HCT116 (cell line): ENCODE data around the gene DMD. TPM values are rescaled to one million over a fixed set of nuclear protein-coding genes. Genes with fewer than 3 reads are reported as not detected.

Source experiments
- ATAC-seq: fragments of 200-7000 bp; cut with Tn5 transposase; 2 replicates; pipeline ENCODE4 v1.9.1; 2020; ENCODE audit warnings: mild to moderate bottlenecking, moderate library complexity
- BruUV-seq: library from RNA; stranded (reverse); fragments of 400-500 nt; replicated peaks from 2 replicates; lab custom pipeline; 2021; lab: Mats Ljungman, UMichigan
- CTCF ChIA-PET: fragments of 300-600 bp; sonication (Branson Sonifier 250); formaldehyde crosslinking; loops from one replicate; lab custom pipeline; 2021; ENCODE audit warnings: antibody characterized with exemption; lab: Charles Lee
- POLR2A ChIA-PET: fragments of 300-600, 350-600 bp; sonication (Branson Sonifier 250); formaldehyde crosslinking; loops from one replicate; lab custom pipeline; 2021; ENCODE audit warnings: antibody characterized with exemption; lab: Charles Lee
- RAD21 ChIA-PET, 2 experiments: fragments of 300-600 bp; sonication (Branson Sonifier 250); formaldehyde crosslinking; loops; one replicate each; lab custom pipeline; 2023; ENCODE audit warnings: low total read pairs in 2 of 2; ENCODE audit not compliant: uncharacterized antibody in 2 of 2, unreplicated experiment in 2 of 2, low non-redundant PET in 1 of 2; lab: Charles Lee
- DNase-seq: peaks from one replicate; pipeline ENCODE4 v3.0.0-alpha.2; 2010; ENCODE audit warnings: low read depth, low spot score
- H2AFZ ChIP-seq: fragments of 200-600 bp; shearing (Covaris generic), sonication (generic); 2 replicates; pipeline ENCODE4 v1.6.1; 2017; ENCODE audit warnings: low read depth, mixed run types, mixed read lengths, antibody characterized with exemption, low read length; ENCODE audit not compliant: poor library complexity, severe bottlenecking
- H3K27ac ChIP-seq: 2 replicates; pipeline ENCODE4 v1.5.1; 2012; ENCODE audit warnings: low read depth, low read length
- H3K27me3 ChIP-seq: fragments of 200-600 bp; sonication (generic); 2 replicates; pipeline ENCODE4 v1.6.1; 2016; ENCODE audit warnings: mixed run types, low read length, mixed read lengths; ENCODE audit not compliant: insufficient read depth
- H3K36me3 ChIP-seq, 2 experiments: fragments of 200-500 bp in 1 of 2; fragments of 200-600 bp in 1 of 2; sonication (Bioruptor generic) in 1 of 2; sonication (generic) in 1 of 2; 2 replicates each; pipeline versions ENCODE4 v1.5.1 to v1.6.1; 2014 to 2016; ENCODE audit warnings: low read length in 2 of 2, inconsistent platforms in 1 of 2, mixed read lengths in 1 of 2, mixed run types in 1 of 2; ENCODE audit not compliant: insufficient read depth in 2 of 2, control insufficient read depth in 1 of 2
- H3K4me1 ChIP-seq, 2 experiments: fragments of 200-600 bp in 1 of 2; sonication (generic) in 1 of 2; 2 replicates each; pipeline versions ENCODE4 v1.5.1 to v1.6.1; 2012 to 2017; ENCODE audit warnings: low read length in 2 of 2, inconsistent platforms in 1 of 2, mild to moderate bottlenecking in 1 of 2, mixed read lengths in 1 of 2, mixed run types in 1 of 2, moderate library complexity in 1 of 2; ENCODE audit not compliant: insufficient read depth in 2 of 2, control insufficient read depth in 1 of 2
- H3K4me2 ChIP-seq: fragments of 200-600 bp; sonication (generic); 2 replicates; pipeline ENCODE4 v1.6.1; 2017; ENCODE audit warnings: mixed run types, low read length, mixed read lengths
- H3K4me3 ChIP-seq, 2 experiments: fragments of 200-600 bp in 1 of 2; sonication (generic) in 1 of 2; replicated peaks in 1 of 2; 2 replicates each; pipeline ENCODE4 v1.5.1; 2011 to 2016; ENCODE audit warnings: low read length in 2 of 2, control low read depth in 1 of 2, low read depth in 1 of 2, mild to moderate bottlenecking in 1 of 2, mixed read lengths in 1 of 2, mixed run types in 1 of 2
- H3K79me2 ChIP-seq: fragments of 200-600 bp; sonication (generic); 2 replicates; pipeline ENCODE4 v1.6.1; 2017; ENCODE audit warnings: mild to moderate bottlenecking, mixed run types, low read length, moderate library complexity, mixed read lengths; ENCODE audit not compliant: insufficient read depth
- H3K9ac ChIP-seq: fragments of 200-600 bp; sonication (generic); 2 replicates; pipeline ENCODE4 v1.6.1; 2016; ENCODE audit warnings: low read length, mixed read lengths
- H3K9me2 ChIP-seq: fragments of 200-600 bp; sonication (generic), shearing (Covaris generic); 2 replicates; pipeline ENCODE4 v1.6.1; 2017; ENCODE audit warnings: mixed run types, mild to moderate bottlenecking, moderate library complexity; ENCODE audit not compliant: insufficient read depth
- H3K9me3 ChIP-seq, 2 experiments: fragments of 200-500 bp in 1 of 2; fragments of 200-600 bp in 1 of 2; sonication (Bioruptor generic) in 1 of 2; sonication (generic) in 1 of 2; 2 replicates each; pipeline ENCODE4 v1.6.1; 2014 to 2017; ENCODE audit warnings: low read length in 2 of 2, mixed read lengths in 2 of 2, inconsistent platforms in 1 of 2, low read depth in 1 of 2, mild to moderate bottlenecking in 1 of 2, mixed run types in 1 of 2, moderate library complexity in 1 of 2; ENCODE audit not compliant: control insufficient read depth in 1 of 2, insufficient read depth in 1 of 2
- H4K20me1 ChIP-seq: fragments of 200-600 bp; sonication (generic), shearing (Covaris generic); 2 replicates; pipeline ENCODE4 v1.6.1; 2017; ENCODE audit warnings: mixed run types, mild to moderate bottlenecking, moderate library complexity; ENCODE audit not compliant: insufficient read depth
- CBX3 ChIP-seq: IDR thresholded peaks from 2 replicates; pipeline ENCODE4 v1.6.1; 2012; ENCODE audit warnings: low read depth
- CTCF ChIP-seq, 3 experiments: fragments of 200-600 bp in 1 of 3; sonication (generic) in 1 of 3; IDR thresholded peaks in 2 of 3; conservative IDR thresholded peaks in 1 of 3; 2 replicates each; pipeline ENCODE4 v1.5.1; 2012 to 2017; ENCODE audit warnings: low read depth in 2 of 3, low read length in 2 of 3, antibody characterized with exemption in 1 of 3, borderline replicate concordance in 1 of 3, control low read depth in 1 of 3, mild to moderate bottlenecking in 1 of 3, mixed read lengths in 1 of 3, mixed run types in 1 of 3, moderate library complexity in 1 of 3; ENCODE audit not compliant: insufficient read depth in 1 of 3
- ELF1 ChIP-seq: IDR thresholded peaks from 2 replicates; pipeline ENCODE4 v1.6.1; 2012; ENCODE audit warnings: low read depth, borderline replicate concordance
- EZH2 ChIP-seq: fragments of 200-600 bp; sonication (generic); IDR thresholded peaks from 2 replicates; pipeline ENCODE4 v1.6.1; 2017; ENCODE audit warnings: antibody characterized with exemption, mixed run types
- EZH2phosphoT487 ChIP-seq: fragments of 200-600 bp; IDR thresholded peaks from 2 replicates; pipeline ENCODE4 v1.6.1; 2018; ENCODE audit warnings: antibody characterized with exemption, borderline replicate concordance
- JUND ChIP-seq: IDR thresholded peaks from 2 replicates; pipeline ENCODE4 v1.6.1; 2012
- MAX ChIP-seq: IDR thresholded peaks from 2 replicates; pipeline ENCODE4 v1.6.1; 2012
- POLR2A ChIP-seq: IDR thresholded peaks from 2 replicates; pipeline ENCODE4 v1.7.0; 2011; ENCODE audit warnings: borderline replicate concordance; ENCODE audit not compliant: insufficient read depth, insufficient read length; ENCODE audit errors: extremely low read depth
- POLR2AphosphoS5 ChIP-seq: IDR thresholded peaks from 2 replicates; pipeline ENCODE4 v1.6.1; 2011; ENCODE audit warnings: mild to moderate bottlenecking, low read depth, low read length, moderate library complexity
- RAD21 ChIP-seq: IDR thresholded peaks from 2 replicates; pipeline ENCODE4 v1.6.1; 2012; ENCODE audit warnings: low read depth, mild to moderate bottlenecking
- SIN3A ChIP-seq: IDR thresholded peaks from 2 replicates; pipeline ENCODE4 v1.6.1; 2012; ENCODE audit warnings: low read depth
- SRF ChIP-seq: IDR thresholded peaks from 2 replicates; pipeline ENCODE4 v1.6.1; 2012; ENCODE audit warnings: low read depth
- TCF7L2 ChIP-seq: IDR thresholded peaks from 2 replicates; pipeline ENCODE4 v1.7.0; 2011; ENCODE audit warnings: borderline replicate concordance, inconsistent platforms; ENCODE audit not compliant: insufficient read depth, insufficient read length; ENCODE audit errors: extremely low read depth
- ZBTB33 ChIP-seq: IDR thresholded peaks from 2 replicates; pipeline ENCODE4 v1.6.1; 2011; ENCODE audit warnings: mild to moderate bottlenecking, low read length, moderate library complexity; ENCODE audit not compliant: insufficient replicate concordance; ENCODE audit errors: extremely low read depth
- ZFX ChIP-seq: fragments of 450-650 bp; IDR thresholded peaks from 2 replicates; pipeline ENCODE4 v1.6.1; 2017
- ZNF274 ChIP-seq: fragments of 200-500 bp; sonication (Bioruptor generic); IDR thresholded peaks from 2 replicates; pipeline ENCODE4 v1.6.1; 2014; ENCODE audit warnings: mild to moderate bottlenecking, low read depth, low read length, inconsistent platforms
- intact Hi-C: fragments of 100-400 bp; cut with micrococcal nuclease; formaldehyde crosslinking; loops from 2 replicates; pipeline ENCODE4 v1.10.0; 2022
- total RNA-seq: library from RNA; stranded (reverse); gene quantifications from one replicate; pipeline ENCODE4 v1.2.1, GENCODE V29; 2021; ENCODE audit not compliant: unreplicated experiment

DMD gene
- total RNA-seq, 1 experiment from 2014 or later: 0.05 TPM

- no peak for DNase-seq
- Histone ChIP-seq H3K9me2 (no peaks in the 10 kb centered on the region), H3K4me3 (no peak overlapping the region), H3K79me2 (no peaks in the 10 kb centered on the region), H3K36me3 (no peaks in the 10 kb centered on the region), H3K4me2 (no peak overlapping the region), H3K4me1 (no peaks in the 10 kb centered on the region), H4K20me1 (no peaks in the 10 kb centered on the region), H3K9me3 (no peaks in the 10 kb centered on the region)
- ChIA-PET POLR2A (no interaction called here), CTCF (no interaction called here), RAD21 (no interaction called here)
- no TSS peak for BruUV-seq
- TF ChIP-seq RAD21 (no peak), ZBTB33 (no peak), MAX (no peak), CTCF (IDR thresholded peaks at IDR 0.05 in 2 of 3, conservative IDR thresholded peaks at IDR 0.05 in 1 of 3; ENCODE audit: borderline replicate concordance in 1 of 3, insufficient read depth in 1 of 3, low read depth in 2 of 3, low read length in 2 of 3) (no peak), SRF (no peak), POLR2A (no peak), ZNF274 (no peak), TCF7L2 (no peak), CBX3 (no peak), ELF1 (no peak), SIN3A (no peak), ZFX (no peak), EZH2phosphoT487 (no peak), POLR2AphosphoS5 (no peak), JUND (no peak), EZH2 (no peak)
- TF ChIP-seq, all 23 proteins: peak for 0
- intact Hi-C loops: no loop called here
- H2AFZ ChIP-seq: no peak overlapping the region
- H3K9ac ChIP-seq: no peak overlapping the region
- H3K27me3 ChIP-seq: no peaks in the 10 kb centered on the region
- no peak overlapping the region for H3K27ac ChIP-seq
- ATAC-seq: no peak
These were observed 1967.5 kb downstream of the DMD start for GRCh38 chrX:31243804-31244203.
